ENCODE results near the gene B9D1.

GRCh38 chr17:19336938-19337711, 25.4 kb downstream of the B9D1 start:
- TF ChIP-seq POLR2AphosphoS5 (IDR thresholded peaks at IDR 0.05; ENCODE audit: low read depth, low read length) (no peak), TAF1 (IDR thresholded peaks at IDR 0.05; ENCODE audit: borderline replicate concordance, insufficient read depth, low read length) (no peak), SIN3A (IDR thresholded peaks at IDR 0.05; ENCODE audit: borderline replicate concordance, insufficient read depth, low read length) (no peak)

Measured in PFSK-1 (cell line).